HG03103 (cell line): ENCODE results near the gene TMPRSS5.
"Not testable (repeated sequence)": the region's sequence is repeated elsewhere in the genome, so short reads cannot be mapped to it uniquely, and the experiment has no call there.

ENCODE experiments used
- ATAC-seq: cut with Tn5 transposase; IDR thresholded peaks from one replicate; pipeline ENCODE4 v1.9.1; 2021; ENCODE audit warnings: low read depth; ENCODE audit not compliant: unreplicated experiment

TMPRSS5 gene

GRCh38 chr11:113671914-113672313 is 34.2 kb downstream of the TMPRSS5 start:
- ATAC-seq: not testable (repeated sequence)

- ATAC-seq: no peak
Measured at GRCh38 chr11:113670831-113671215, 35.3 kb downstream of the TMPRSS5 start.

- no peak for ATAC-seq
Measured at GRCh38 chr11:113670149-113670830, 35.8 kb downstream of the TMPRSS5 start.

GRCh38 chr11:113668255-113668654 is 37.9 kb downstream of the TMPRSS5 start:
- ATAC-seq: no peak

- no peak for ATAC-seq
Measured at GRCh38 chr11:113667801-113668200, 38.3 kb downstream of the TMPRSS5 start.

- ATAC-seq: no peak
Measured at GRCh38 chr11:113666584-113666983, 39.5 kb downstream of the TMPRSS5 start.

GRCh38 chr11:113664981-113665710 is 41.0 kb downstream of the TMPRSS5 start:
- ATAC-seq: no peak

- no peak for ATAC-seq
Measured at GRCh38 chr11:113664069-113664980, 41.8 kb downstream of the TMPRSS5 start.

GRCh38 chr11:113663567-113663966 is 42.5 kb downstream of the TMPRSS5 start:
- ATAC-seq: no peak

- no peak for ATAC-seq
Measured at GRCh38 chr11:113655771-113656170, 50.3 kb downstream of the TMPRSS5 start.

GRCh38 chr11:113651023-113651422 is 55.1 kb downstream of the TMPRSS5 start:
- no peak for ATAC-seq

- no peak for ATAC-seq
Measured at GRCh38 chr11:113649311-113649710, 56.8 kb downstream of the TMPRSS5 start.

GRCh38 chr11:113647856-113648255 is 58.3 kb downstream of the TMPRSS5 start:
- ATAC-seq: no peak

GRCh38 chr11:113647108-113647507 is 59.0 kb downstream of the TMPRSS5 start:
- ATAC-seq: no peak

- ATAC-seq: no peak
Measured at GRCh38 chr11:113645593-113646349, 60.3 kb downstream of the TMPRSS5 start.

GRCh38 chr11:113644605-113645004 is 61.5 kb downstream of the TMPRSS5 start:
- ATAC-seq: no peak

- ATAC-seq: no peak
Measured at GRCh38 chr11:113643701-113644100, 62.4 kb downstream of the TMPRSS5 start.

- no peak for ATAC-seq
Measured at GRCh38 chr11:113643006-113643585, 63.0 kb downstream of the TMPRSS5 start.

GRCh38 chr11:113642090-113642489 is 64.0 kb downstream of the TMPRSS5 start:
- ATAC-seq: no peak

- no peak for ATAC-seq
Measured at GRCh38 chr11:113638376-113638775, 67.7 kb downstream of the TMPRSS5 start.
